PFSK-1 (cell line): ENCODE results near the gene APOA4.

Experiments
- POLR2AphosphoS5 ChIP-seq: IDR thresholded peaks from 2 replicates; pipeline ENCODE4 v1.6.1; 2012; ENCODE audit warnings: low read depth, mild to moderate bottlenecking, control low read depth, low read length, moderate library complexity
- TAF1 ChIP-seq: IDR thresholded peaks from 2 replicates; pipeline ENCODE4 v1.6.1; 2012; ENCODE audit warnings: low read length, control low read depth, borderline replicate concordance; ENCODE audit not compliant: insufficient read depth
- TF ChIP-seq, protein P1 (sequence below), 2 experiments: IDR thresholded peaks; 2 replicates each; pipeline versions ENCODE4 v1.6.1 to v1.8.0; 2011 to 2012; ENCODE audit warnings: low read depth in 2 of 2, low read length in 2 of 2, control low read depth in 1 of 2, inconsistent platforms in 1 of 2, mild to moderate bottlenecking in 1 of 2, moderate library complexity in 1 of 2; ENCODE audit not compliant: insufficient read depth in 1 of 2

DNA sequence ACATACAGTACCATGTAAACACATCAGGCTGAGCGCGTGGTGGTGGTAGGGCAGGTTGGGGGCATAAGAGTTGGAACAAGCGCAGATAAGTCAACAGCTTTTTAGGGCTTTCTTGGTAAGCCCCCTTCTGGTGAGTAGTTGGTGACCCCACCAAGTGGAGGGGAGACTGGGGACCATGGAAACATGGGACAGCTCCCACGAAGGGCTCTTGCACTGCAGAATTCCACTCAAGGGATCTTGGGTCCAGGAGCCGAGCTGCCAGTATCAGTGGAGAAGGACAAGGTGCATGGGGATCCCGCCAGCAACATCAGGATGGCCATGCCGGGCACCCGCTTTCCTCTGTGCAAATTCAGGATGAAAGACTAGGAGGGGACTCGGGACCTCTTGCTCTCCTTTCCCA, 20.6 kb upstream of the APOA4 start:
- TF ChIP-seq POLR2AphosphoS5 (no peak), TAF1 (no peak)
- TF ChIP-seq, protein P1, sequence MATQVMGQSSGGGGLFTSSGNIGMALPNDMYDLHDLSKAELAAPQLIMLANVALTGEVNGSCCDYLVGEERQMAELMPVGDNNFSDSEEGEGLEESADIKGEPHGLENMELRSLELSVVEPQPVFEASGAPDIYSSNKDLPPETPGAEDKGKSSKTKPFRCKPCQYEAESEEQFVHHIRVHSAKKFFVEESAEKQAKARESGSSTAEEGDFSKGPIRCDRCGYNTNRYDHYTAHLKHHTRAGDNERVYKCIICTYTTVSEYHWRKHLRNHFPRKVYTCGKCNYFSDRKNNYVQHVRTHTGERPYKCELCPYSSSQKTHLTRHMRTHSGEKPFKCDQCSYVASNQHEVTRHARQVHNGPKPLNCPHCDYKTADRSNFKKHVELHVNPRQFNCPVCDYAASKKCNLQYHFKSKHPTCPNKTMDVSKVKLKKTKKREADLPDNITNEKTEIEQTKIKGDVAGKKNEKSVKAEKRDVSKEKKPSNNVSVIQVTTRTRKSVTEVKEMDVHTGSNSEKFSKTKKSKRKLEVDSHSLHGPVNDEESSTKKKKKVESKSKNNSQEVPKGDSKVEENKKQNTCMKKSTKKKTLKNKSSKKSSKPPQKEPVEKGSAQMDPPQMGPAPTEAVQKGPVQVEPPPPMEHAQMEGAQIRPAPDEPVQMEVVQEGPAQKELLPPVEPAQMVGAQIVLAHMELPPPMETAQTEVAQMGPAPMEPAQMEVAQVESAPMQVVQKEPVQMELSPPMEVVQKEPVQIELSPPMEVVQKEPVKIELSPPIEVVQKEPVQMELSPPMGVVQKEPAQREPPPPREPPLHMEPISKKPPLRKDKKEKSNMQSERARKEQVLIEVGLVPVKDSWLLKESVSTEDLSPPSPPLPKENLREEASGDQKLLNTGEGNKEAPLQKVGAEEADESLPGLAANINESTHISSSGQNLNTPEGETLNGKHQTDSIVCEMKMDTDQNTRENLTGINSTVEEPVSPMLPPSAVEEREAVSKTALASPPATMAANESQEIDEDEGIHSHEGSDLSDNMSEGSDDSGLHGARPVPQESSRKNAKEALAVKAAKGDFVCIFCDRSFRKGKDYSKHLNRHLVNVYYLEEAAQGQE (IDR thresholded peaks at IDR 0.05; ENCODE audit: insufficient read depth in 1 of 2, low read depth in 2 of 2, low read length in 2 of 2), result no peak
